ENCODE results near the gene ITPR1. TPM values are rescaled to one million over a fixed set of nuclear protein-coding genes. Genes with fewer than 3 reads are reported as not detected.

The ITPR1 gene
- total RNA-seq, 1 experiment from 2014 or later: 8.7 TPM

- H3K4me3 ChIP-seq (ENCODE audit: low read depth in 2 of 2, low read length in 2 of 2): no peak overlapping the region
- no peak overlapping the region for H3K27ac ChIP-seq (ENCODE audit: low read length)
- H3K27me3 ChIP-seq (ENCODE audit: control insufficient read depth, insufficient read depth, low read length): no peaks in the 10 kb centered on the region
- CTCF ChIA-PET: no interaction called here
- in situ Hi-C loops (cut with HindIII; ENCODE audit: low pct_unique_long_range_greater_than_20kb, low sequenced_read_pairs) (no loop called here), intact Hi-C loops (cut with micrococcal nuclease; ENCODE audit: unreplicated experiment) (no loop called here)
- H3K36me3 ChIP-seq (ENCODE audit: control insufficient read depth, insufficient read depth, low read length): no peaks in the 10 kb centered on the region
- no TSS peak for BruUV-seq (replicated peaks)
- no peak for ATAC-seq
- DNase-seq (ENCODE audit: low read depth, low spot score): no peak
- POLR2A ChIA-PET: interaction anchor here (0.7 kb wide), 1 partner anchor 19 kb away, joined by 3 read pairs; no protein-coding TSS in a partner anchor
- TF ChIP-seq SIN3A (IDR thresholded peaks at IDR 0.05; ENCODE audit: borderline replicate concordance, insufficient read depth, low read depth, low read length): no peak
- TF ChIP-seq REST (IDR thresholded peaks at IDR 0.05; ENCODE audit: insufficient read depth in 1 of 2, low read depth in 2 of 2, low read length in 1 of 2): no peak
- no peak for TF ChIP-seq TCF7L2 (IDR thresholded peaks at IDR 0.05; ENCODE audit: low read depth, low read length)
- no peak for TF ChIP-seq POLR2AphosphoS5 (IDR thresholded peaks at IDR 0.05; ENCODE audit: low read depth, low read length)
- no peaks in the 10 kb centered on the region for H3K9me3 ChIP-seq (ENCODE audit: control insufficient read depth, insufficient read depth, low read depth, low read length)
- no peaks in the 10 kb centered on the region for H3K4me1 ChIP-seq (ENCODE audit: control insufficient read depth, insufficient read depth, low read length)
Observed at GRCh38 chr3:4511491-4512262, 18.5 kb downstream of the ITPR1 start.

- no peak for DNase-seq (ENCODE audit: low read depth, low spot score)
- CTCF ChIA-PET: interaction anchor here (0.5 to 0.6 kb wide), 2 partner anchors 179 to 548 kb away, joined by 3 to 5 read pairs; no protein-coding TSS in a partner anchor
- H3K4me3 ChIP-seq (ENCODE audit: low read depth in 2 of 2, low read length in 2 of 2): no peak overlapping the region
- BruUV-seq (replicated peaks): no TSS peak
- no peaks in the 10 kb centered on the region for H3K36me3 ChIP-seq (ENCODE audit: control insufficient read depth, insufficient read depth, low read length)
- H3K4me1 ChIP-seq (ENCODE audit: control insufficient read depth, insufficient read depth, low read length): no peaks in the 10 kb centered on the region
- in situ Hi-C loops (cut with HindIII; ENCODE audit: low pct_unique_long_range_greater_than_20kb, low sequenced_read_pairs): no loop called here
- H3K27ac ChIP-seq (ENCODE audit: low read length): no peak overlapping the region
- H3K27me3 ChIP-seq (ENCODE audit: control insufficient read depth, insufficient read depth, low read length): no peaks in the 10 kb centered on the region
- no peak for TF ChIP-seq SIN3A (IDR thresholded peaks at IDR 0.05; ENCODE audit: borderline replicate concordance, insufficient read depth, low read depth, low read length)
- TF ChIP-seq TCF7L2 (IDR thresholded peaks at IDR 0.05; ENCODE audit: low read depth, low read length): no peak
- TF ChIP-seq REST (IDR thresholded peaks at IDR 0.05; ENCODE audit: insufficient read depth in 1 of 2, low read depth in 2 of 2, low read length in 1 of 2): no peak
- TF ChIP-seq CTCF (IDR thresholded peaks at IDR 0.05): no peak
- TF ChIP-seq POLR2AphosphoS5 (IDR thresholded peaks at IDR 0.05; ENCODE audit: low read depth, low read length): no peak
- no peak for ATAC-seq
- intact Hi-C loops (cut with micrococcal nuclease; ENCODE audit: unreplicated experiment): no loop called here
- H3K9me3 ChIP-seq (ENCODE audit: control insufficient read depth, insufficient read depth, low read depth, low read length): no peaks in the 10 kb centered on the region
- POLR2A ChIA-PET: no interaction called here
Observed at GRCh38 chr3:4512895-4513616, 19.9 kb downstream of the ITPR1 start.

Data from Panc1 (cell line).